A549 (cell line): Measurements from ENCODE around the gene FOXJ2. TPM values are rescaled to one million over a fixed set of nuclear protein-coding genes. Genes with fewer than 3 reads are reported as not detected.

Experiments used
- ATAC-seq, 2 experiments: fragments of 200-7000 bp in 1 of 2; fragments of >200 bp in 1 of 2; cut with Nextera tagmentation in 1 of 2; cut with Tn5 transposase in 1 of 2; 3 replicates each; pipeline versions ENCODE4 v1.8.0 to v1.9.1; 2018 to 2020; ENCODE audit warnings: mild to moderate bottlenecking in 1 of 2, moderate library complexity in 1 of 2
- CTCF ChIA-PET: fragments of 300-600 bp; sonication (Branson Sonifier 250); formaldehyde crosslinking; extraction: SDS; loops from one replicate; lab custom pipeline; 2021; ENCODE audit warnings: antibody characterized with exemption, inconsistent platforms; lab: Yijun Ruan, JAX
- POLR2A ChIA-PET: fragments of 350-600 bp; formaldehyde crosslinking; extraction: SDS; loops from one replicate; lab custom pipeline; 2021; ENCODE audit warnings: antibody characterized with exemption, inconsistent platforms; lab: Yijun Ruan, JAX
- DNase-seq, 2 experiments: peaks; one replicate each; pipeline versions ENCODE4 v3.0.0 to v3.0.0-alpha.2; 2011 to 2016; ENCODE audit warnings: low read depth in 1 of 2, low spot score in 1 of 2
- FAIRE-seq: peaks from 2 replicates; lab custom pipeline; 2011; peaks lifted over from hg19 to GRCh38; lab: Jason Lieb, UNC
- H3K27ac ChIP-seq, 2 experiments: fragments of >200 bp; sonication (Bioruptor Twin); formaldehyde crosslinking; 3 replicates each; pipeline ENCODE4 v1.5.1; 2016 to 2017
- H3K4me1 ChIP-seq: fragments of >200 bp; sonication (Bioruptor Twin); formaldehyde crosslinking; 3 replicates; pipeline ENCODE4 v1.6.1; 2016
- H3K4me2 ChIP-seq: fragments of >200 bp; sonication (Bioruptor Twin); formaldehyde crosslinking; 3 replicates; pipeline ENCODE4 v1.6.1; 2016
- H3K4me3 ChIP-seq: fragments of >200 bp; sonication (Bioruptor Twin); formaldehyde crosslinking; 3 replicates; pipeline ENCODE4 v1.5.1; 2016
- H3K9me3 ChIP-seq: fragments of >200 bp; sonication (Bioruptor Twin); formaldehyde crosslinking; 3 replicates; pipeline ENCODE4 v1.6.1; 2016
- CBX2 ChIP-seq: fragments of 200-600 bp; sonication (generic); IDR thresholded peaks from 2 replicates; pipeline ENCODE4 v1.6.1; 2016; ENCODE audit warnings: low read depth, mild to moderate bottlenecking, borderline replicate concordance
- CHD4 ChIP-seq: fragments of 200-600 bp; sonication (generic); IDR thresholded peaks from 2 replicates; pipeline ENCODE4 v1.6.1; 2016; ENCODE audit warnings: antibody characterized with exemption, mild to moderate bottlenecking, borderline replicate concordance
- CTCF ChIP-seq: fragments of >200 bp; sonication (Bioruptor Twin); formaldehyde crosslinking; IDR thresholded peaks from 3 replicates; pipeline ENCODE4 v1.5.1; 2016
- EP300 ChIP-seq, 2 experiments: fragments of >200 bp; sonication (Bioruptor Twin); formaldehyde crosslinking; IDR thresholded peaks; 2 replicates in 1 of 2; 3 replicates in 1 of 2; pipeline ENCODE4 v1.6.1; 2016 to 2017
- ESRRA ChIP-seq: fragments of 150-350 bp; IDR thresholded peaks from 2 replicates; pipeline ENCODE4 v1.6.1; 2014; ENCODE audit warnings: mild to moderate bottlenecking, low read length, borderline replicate concordance
- GATA3 ChIP-seq: IDR thresholded peaks from 2 replicates; pipeline ENCODE4 v1.6.1; 2012; ENCODE audit warnings: borderline replicate concordance
- HEYL ChIP-seq: fragments of 250-450 bp; sonication (Bioruptor Pico); IDR thresholded peaks from 2 replicates; pipeline ENCODE4 v1.8.0; 2021; ENCODE audit warnings: mild to moderate bottlenecking, moderate library complexity
- HOXB13 ChIP-seq: fragments of 250-450 bp; sonication (Bioruptor Pico); IDR thresholded peaks from 2 replicates; pipeline ENCODE4 v1.5.0; 2020; ENCODE audit warnings: low read depth, mild to moderate bottlenecking, moderate library complexity
- NFE2L2 ChIP-seq: fragments of 150-350 bp; conservative IDR thresholded peaks from 2 replicates; pipeline ENCODE4 v1.6.1; 2014; ENCODE audit warnings: low read length
- NR3C1 ChIP-seq: fragments of >200 bp; sonication (Bioruptor Twin); formaldehyde crosslinking; IDR thresholded peaks from 3 replicates; pipeline ENCODE4 v1.6.1; 2017
- PHF8 ChIP-seq: fragments of 200-600 bp; sonication (generic); IDR thresholded peaks from 2 replicates; pipeline ENCODE4 v1.6.1; 2016; ENCODE audit warnings: low read depth, mild to moderate bottlenecking, antibody characterized with exemption, moderate library complexity, borderline replicate concordance
- RAD21 ChIP-seq, 2 experiments: fragments of >200 bp in 1 of 2; sonication (Bioruptor Twin) in 1 of 2; formaldehyde crosslinking in 1 of 2; IDR thresholded peaks in 1 of 2; conservative IDR thresholded peaks in 1 of 2; 2 replicates in 1 of 2; 3 replicates in 1 of 2; pipeline ENCODE4 v1.6.1; 2012 to 2018; ENCODE audit warnings: inconsistent platforms in 1 of 2
- SMC3 ChIP-seq: fragments of >200 bp; sonication (Bioruptor Twin); formaldehyde crosslinking; IDR thresholded peaks from 3 replicates; pipeline ENCODE4 v1.6.1; 2018; ENCODE audit warnings: inconsistent platforms
- SREBF2 ChIP-seq: fragments of 450-650 bp; IDR thresholded peaks from 2 replicates; pipeline ENCODE4 v1.6.1; 2014; ENCODE audit warnings: mild to moderate bottlenecking, moderate library complexity
- TP53 ChIP-seq: fragments of 250-450 bp; sonication (Bioruptor Pico); IDR thresholded peaks from 2 replicates; pipeline ENCODE4 v1.5.0; 2021; ENCODE audit warnings: mild to moderate bottlenecking, moderate library complexity
- ZFP36 ChIP-seq: fragments of 450-650 bp; IDR thresholded peaks from 2 replicates; pipeline ENCODE4 v1.6.1; 2014; ENCODE audit warnings: borderline replicate concordance; ENCODE audit not compliant: partially characterized antibody
- ZNF302 ChIP-seq: fragments of 250-450 bp; sonication (Bioruptor Pico); IDR thresholded peaks from 2 replicates; pipeline ENCODE4 v1.9.0; 2021; ENCODE audit warnings: inconsistent platforms, mild to moderate bottlenecking, moderate library complexity
- WGBS: methylation state at CpG from one replicate; pipeline ENCODE4 v1.1.6; 2017; ENCODE audit errors: missing lambda C conversion rate; 5-methylcytosine and 5-hydroxymethylcytosine counted together
- polyA plus RNA-seq, 4 experiments: library from polyadenylated mRNA; depleted of rRNA in 3 of 4; stranded (reverse); fragments of >200 nt; fragmentation: RNase III in 1 of 4; extraction: RNeasy Plus Mini Kit Qiagen cat#74134 plus additional on column Dnase treatment in 1 of 4; gene quantifications; 2 replicates in 3 of 4; 3 replicates in 1 of 4; pipeline ENCODE4 v1.2.3, GENCODE V29; 2011 to 2017
- TF ChIP-seq, protein P1 (sequence below): IDR thresholded peaks from 2 replicates; pipeline ENCODE4 v1.6.1; 2012; ENCODE audit warnings: low read depth, borderline replicate concordance
- TF ChIP-seq, protein P2 (sequence below): fragments of 150-350 bp; IDR thresholded peaks from 2 replicates; pipeline ENCODE4 v1.6.1; 2014; ENCODE audit warnings: low read depth, mild to moderate bottlenecking, low read length
- TF ChIP-seq, protein P3 (sequence below): IDR thresholded peaks from 2 replicates; pipeline ENCODE4 v1.6.1; 2012

FOXJ2 gene
- polyA plus RNA-seq, 2 of the 4 experiments (the other 2 are of a cell fraction): 7.0 to 7.4 TPM

DNA sequence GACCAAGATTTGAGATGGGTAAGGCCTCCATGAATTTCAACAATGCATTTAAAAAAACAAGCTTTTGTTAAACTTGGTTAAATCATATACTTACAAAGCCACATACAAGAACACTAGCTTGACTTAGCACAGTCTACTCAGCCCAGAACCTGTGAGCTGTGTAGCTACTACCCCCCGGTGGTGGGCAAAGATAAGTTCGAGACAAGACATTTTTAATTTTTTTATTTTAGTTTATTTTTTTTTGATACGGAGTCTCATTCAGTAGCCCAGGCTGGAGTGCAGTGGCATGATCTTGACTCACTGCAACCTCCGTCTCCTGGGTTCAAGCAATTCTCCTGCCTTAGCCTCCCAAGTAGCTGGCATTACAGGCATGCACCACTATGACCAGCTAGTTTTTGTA, 45.9 kb downstream of the FOXJ2 start:
- CTCF ChIA-PET: interaction anchor here (0.5 to 7.6 kb wide), 25 partner anchors 9 to 876 kb away, joined by 3 to 70 read pairs (median 4); partner anchors contain the start of genes C3AR1 and FOXJ2
- peak in 1 of 2 experiments; percentile 68 for DNase-seq
- Histone ChIP-seq H3K4me3 (no peak overlapping the region), H3K4me2 (no peak overlapping the region), H3K27ac (no peak overlapping the region), H3K4me1 (peaks cover 27% of the 10 kb centered on the region), H3K9me3 (no peaks in the 10 kb centered on the region)
- no peak for FAIRE-seq
- 38% methylated on average over 4 of the region's 4 CpGs for WGBS
- ATAC-seq: no peak
- POLR2A ChIA-PET: no interaction called here
- no peak for TF ChIP-seq CHD4
- no peak for TF ChIP-seq TP53
- peak; percentile 51 to 53; a peak in 4 of 5 replicates for TF ChIP-seq RAD21 (conservative IDR thresholded peaks at IDR 0.05 in 1 of 2, IDR thresholded peaks at IDR 0.05 in 1 of 2)
- TF ChIP-seq, protein P1, sequence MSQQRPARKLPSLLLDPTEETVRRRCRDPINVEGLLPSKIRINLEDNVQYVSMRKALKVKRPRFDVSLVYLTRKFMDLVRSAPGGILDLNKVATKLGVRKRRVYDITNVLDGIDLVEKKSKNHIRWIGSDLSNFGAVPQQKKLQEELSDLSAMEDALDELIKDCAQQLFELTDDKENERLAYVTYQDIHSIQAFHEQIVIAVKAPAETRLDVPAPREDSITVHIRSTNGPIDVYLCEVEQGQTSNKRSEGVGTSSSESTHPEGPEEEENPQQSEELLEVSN: no peak
- TF ChIP-seq ZFP36: no peak
- peak; percentile 15; the same call in 1 of the 3 replicates for TF ChIP-seq SMC3
- no peak for TF ChIP-seq HOXB13 (CRISPR knock-in tag)
- TF ChIP-seq ESRRA: no peak
- TF ChIP-seq NFE2L2: no peak
- peak; percentile 37; the same call in 2 of the 3 replicates for TF ChIP-seq CTCF
- TF ChIP-seq, all 56 proteins: peak for 3

GRCh38 chr12:8078916-8079315, 46.4 kb downstream of the FOXJ2 start:
- ChIA-PET CTCF (interaction anchor here (0.5 to 7.6 kb wide), 15 partner anchors 9 to 402 kb away, joined by 3 to 70 read pairs (median 4); partner anchors contain the start of gene FOXJ2), POLR2A (no interaction called here)
- ATAC-seq: no peak
- Histone ChIP-seq H3K27ac (no peak overlapping the region), H3K4me1 (peaks cover 29% of the 10 kb centered on the region), H3K4me3 (no peak overlapping the region), H3K9me3 (no peaks in the 10 kb centered on the region), H3K4me2 (no peak overlapping the region)
- no peak for FAIRE-seq
- DNase-seq: no peak
- 79% methylated on average over 2 of the region's 2 CpGs for WGBS
- TF ChIP-seq PHF8 (no peak), GATA3 (no peak), CBX2 (no peak), ZNF302 (CRISPR knock-in tag) (no peak), HEYL (CRISPR knock-in tag) (no peak)
- TF ChIP-seq, protein P2, sequence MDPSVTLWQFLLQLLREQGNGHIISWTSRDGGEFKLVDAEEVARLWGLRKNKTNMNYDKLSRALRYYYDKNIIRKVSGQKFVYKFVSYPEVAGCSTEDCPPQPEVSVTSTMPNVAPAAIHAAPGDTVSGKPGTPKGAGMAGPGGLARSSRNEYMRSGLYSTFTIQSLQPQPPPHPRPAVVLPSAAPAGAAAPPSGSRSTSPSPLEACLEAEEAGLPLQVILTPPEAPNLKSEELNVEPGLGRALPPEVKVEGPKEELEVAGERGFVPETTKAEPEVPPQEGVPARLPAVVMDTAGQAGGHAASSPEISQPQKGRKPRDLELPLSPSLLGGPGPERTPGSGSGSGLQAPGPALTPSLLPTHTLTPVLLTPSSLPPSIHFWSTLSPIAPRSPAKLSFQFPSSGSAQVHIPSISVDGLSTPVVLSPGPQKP: no peak
- TF ChIP-seq, protein P3, sequence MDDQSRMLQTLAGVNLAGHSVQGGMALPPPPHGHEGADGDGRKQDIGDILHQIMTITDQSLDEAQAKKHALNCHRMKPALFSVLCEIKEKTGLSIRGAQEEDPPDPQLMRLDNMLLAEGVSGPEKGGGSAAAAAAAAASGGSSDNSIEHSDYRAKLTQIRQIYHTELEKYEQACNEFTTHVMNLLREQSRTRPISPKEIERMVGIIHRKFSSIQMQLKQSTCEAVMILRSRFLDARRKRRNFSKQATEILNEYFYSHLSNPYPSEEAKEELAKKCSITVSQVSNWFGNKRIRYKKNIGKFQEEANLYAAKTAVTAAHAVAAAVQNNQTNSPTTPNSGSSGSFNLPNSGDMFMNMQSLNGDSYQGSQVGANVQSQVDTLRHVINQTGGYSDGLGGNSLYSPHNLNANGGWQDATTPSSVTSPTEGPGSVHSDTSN: no peak

DNA sequence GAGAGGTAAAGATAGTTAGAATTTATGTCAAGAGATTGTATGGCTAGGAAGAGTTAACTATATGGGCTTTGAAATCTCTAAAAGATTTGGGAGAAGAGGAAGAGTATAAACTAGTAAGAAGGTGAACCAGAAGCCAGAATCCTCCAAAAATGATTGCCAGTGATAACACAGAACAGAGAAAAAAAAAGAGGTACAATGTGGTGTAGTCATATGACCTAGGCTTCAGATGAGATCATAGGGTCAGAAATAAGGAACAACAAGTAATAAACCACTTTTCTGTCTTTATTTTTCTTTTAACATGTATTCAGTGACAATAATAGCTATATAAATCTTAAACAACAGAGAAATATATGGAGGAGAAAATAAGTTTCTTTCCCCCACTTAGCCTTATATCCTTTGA, 47.6 kb downstream of the FOXJ2 start:
- H3K27ac ChIP-seq: no peak overlapping the region
- ChIA-PET CTCF (interaction anchor here (4.3 to 7.6 kb wide), 2 partner anchors 35 to 40 kb away, joined by 17 to 70 read pairs; no protein-coding TSS in a partner anchor), POLR2A (no interaction called here)
- no peak for FAIRE-seq
- H3K4me3 ChIP-seq: no peak overlapping the region
- TF ChIP-seq SMC3 (no peak), EP300 (IDR thresholded peaks at IDR 0.05) (no peak), ESRRA (no peak), NR3C1 (no peak), SREBF2 (no peak), CHD4 (no peak)
- no peaks in the 10 kb centered on the region for H3K9me3 ChIP-seq
- H3K4me1 ChIP-seq: peaks cover 29% of the 10 kb centered on the region
- H3K4me2 ChIP-seq: no peak overlapping the region
- no peak for DNase-seq
- ATAC-seq: no peak
